ENCODE data around the gene RETREG1. TPM values are rescaled to one million over a fixed set of nuclear protein-coding genes. Genes with fewer than 3 reads are reported as not detected.
"Not testable (repeated sequence)": the region's sequence is repeated elsewhere in the genome, so short reads cannot be mapped to it uniquely, and the experiment has no call there.

The RETREG1 gene
- total RNA-seq, 1 experiment from 2014 or later: 3.4 TPM

DNA sequence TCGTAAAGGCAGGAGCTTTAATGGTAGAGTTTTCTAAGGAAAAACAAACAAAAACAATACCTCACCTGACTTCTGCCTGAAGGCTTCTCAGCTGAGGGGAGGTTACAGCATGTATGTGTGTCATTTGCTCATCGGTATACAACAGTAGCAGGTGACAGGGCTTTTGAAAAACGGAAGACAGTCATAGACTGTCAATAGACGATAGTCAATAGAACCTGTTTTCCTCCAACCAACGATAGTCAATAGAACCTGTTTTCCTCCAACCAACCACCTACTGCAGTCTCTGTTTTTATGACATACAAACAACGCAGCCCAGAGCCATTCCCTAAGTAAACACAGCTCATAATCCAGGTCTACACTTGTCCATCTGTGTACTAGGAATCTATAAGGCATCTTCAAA is 74.6 kb downstream of the RETREG1 start:
- H3K9me3 Mint-ChIP-seq: no peaks in the 10 kb centered on the region
- TF ChIP-seq, protein P1, sequence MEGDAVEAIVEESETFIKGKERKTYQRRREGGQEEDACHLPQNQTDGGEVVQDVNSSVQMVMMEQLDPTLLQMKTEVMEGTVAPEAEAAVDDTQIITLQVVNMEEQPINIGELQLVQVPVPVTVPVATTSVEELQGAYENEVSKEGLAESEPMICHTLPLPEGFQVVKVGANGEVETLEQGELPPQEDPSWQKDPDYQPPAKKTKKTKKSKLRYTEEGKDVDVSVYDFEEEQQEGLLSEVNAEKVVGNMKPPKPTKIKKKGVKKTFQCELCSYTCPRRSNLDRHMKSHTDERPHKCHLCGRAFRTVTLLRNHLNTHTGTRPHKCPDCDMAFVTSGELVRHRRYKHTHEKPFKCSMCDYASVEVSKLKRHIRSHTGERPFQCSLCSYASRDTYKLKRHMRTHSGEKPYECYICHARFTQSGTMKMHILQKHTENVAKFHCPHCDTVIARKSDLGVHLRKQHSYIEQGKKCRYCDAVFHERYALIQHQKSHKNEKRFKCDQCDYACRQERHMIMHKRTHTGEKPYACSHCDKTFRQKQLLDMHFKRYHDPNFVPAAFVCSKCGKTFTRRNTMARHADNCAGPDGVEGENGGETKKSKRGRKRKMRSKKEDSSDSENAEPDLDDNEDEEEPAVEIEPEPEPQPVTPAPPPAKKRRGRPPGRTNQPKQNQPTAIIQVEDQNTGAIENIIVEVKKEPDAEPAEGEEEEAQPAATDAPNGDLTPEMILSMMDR (conservative IDR thresholded peaks at IDR 0.05): no peak
- Histone ChIP-seq H3K56ac (ENCODE audit: insufficient read length, low read depth, low read length) (no peak overlapping the region), H3K79me2 (ENCODE audit: insufficient read depth, low read length) (no peaks in the 10 kb centered on the region), H2BK120ac (ENCODE audit: low read depth, low read length, poor library complexity, severe bottlenecking) (no peak overlapping the region), H3K27me3 (ENCODE audit: insufficient read depth, low read length) (no peaks in the 10 kb centered on the region), H3K4ac (ENCODE audit: low read depth, low read length) (no peak overlapping the region), H4K20me1 (ENCODE audit: control insufficient read depth, insufficient read depth, insufficient read length) (no peaks in the 10 kb centered on the region), H3K9ac (ENCODE audit: extremely low read depth, insufficient read length, low read length) (no peak overlapping the region), H2BK12ac (ENCODE audit: insufficient read length, low read depth, low read length) (no peak overlapping the region), H2BK5ac (ENCODE audit: insufficient read length, low read length) (no peak overlapping the region), H3K9me3 (ENCODE audit: control insufficient read depth, low read depth, low read length) (no peaks in the 10 kb centered on the region), H2AK5ac (ENCODE audit: insufficient read length, low read length) (no peak overlapping the region), H4K8ac (replicated peaks; ENCODE audit: insufficient read length, low read depth, low read length) (no peak overlapping the region), H2BK20ac (ENCODE audit: low read depth, low read length, poor library complexity, severe bottlenecking) (no peak overlapping the region), H3K23ac (ENCODE audit: insufficient read length, low read depth, low read length) (no peak overlapping the region), H3K4me2 (ENCODE audit: insufficient read depth, insufficient read length, low read length) (no peak overlapping the region), H4K91ac (ENCODE audit: insufficient read length, low read depth, low read length) (no peak overlapping the region), H2BK15ac (ENCODE audit: low read depth, low read length) (no peak overlapping the region), H3T11ph (ENCODE audit: low read length) (no peak overlapping the region), H3K27ac (ENCODE audit: insufficient read length, low read depth, low read length) (no peak overlapping the region), H3K14ac (ENCODE audit: insufficient read depth, low read length) (no peak overlapping the region), H3K4me1 (ENCODE audit: insufficient read depth, low read length) (no peaks in the 10 kb centered on the region), H2AFZ (ENCODE audit: low read length) (no peak overlapping the region), H3K79me1 (ENCODE audit: insufficient read depth, low read depth, low read length, poor library complexity, severe bottlenecking) (no peaks in the 10 kb centered on the region), H3K18ac (ENCODE audit: insufficient read length, low read depth, low read length) (no peak overlapping the region), H4K5ac (ENCODE audit: insufficient read length, low read depth, low read length) (no peak overlapping the region), H3K23me2 (ENCODE audit: insufficient read length, low read depth, low read length, poor library complexity, severe bottlenecking) (no peaks in the 10 kb centered on the region)
- no peaks in the 10 kb centered on the region for H3K36me3 Mint-ChIP-seq (ENCODE audit: insufficient read depth in 1 of 3, low read depth in 3 of 3)
- H3K27ac Mint-ChIP-seq: no peak overlapping the region
- peaks cover 4% of the 10 kb centered on the region; the same call in 1 of the 2 replicates for H3K27me3 Mint-ChIP-seq (ENCODE audit: low read depth)
- peaks cover 10 to 12% of the 10 kb centered on the region in 2 experiments for H3K4me1 Mint-ChIP-seq
- H3K4me3 Mint-ChIP-seq: no peak overlapping the region
- DNase-seq: no peak
- no CpG with 5 or more reads among the region's 6 CpGs for WGBS (ENCODE audit: extremely low coverage, insufficient read length, low lambda C conversion rate)

DNA sequence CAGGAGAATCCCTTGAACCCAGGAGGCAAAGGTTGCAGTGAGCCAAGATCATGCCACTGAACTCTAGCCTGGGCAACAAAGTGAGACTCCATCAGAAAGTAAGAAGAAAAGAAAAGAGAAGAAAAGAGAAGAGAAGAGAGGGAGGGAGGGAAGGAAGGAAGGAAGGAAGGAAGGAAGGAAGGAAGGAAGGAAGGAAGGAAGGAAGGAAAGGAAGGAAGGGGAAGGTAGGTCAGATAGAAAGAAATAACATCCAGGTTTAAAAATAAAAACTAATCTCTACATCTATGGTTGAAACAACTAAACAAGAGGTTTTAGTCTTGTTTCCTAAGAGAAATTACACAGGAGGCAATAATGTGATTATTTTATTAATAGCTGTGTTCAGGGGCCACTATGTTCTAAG is 75.2 kb downstream of the RETREG1 start:
- H4K20me1 ChIP-seq (ENCODE audit: control insufficient read depth, insufficient read depth, insufficient read length); H3K9ac ChIP-seq (ENCODE audit: extremely low read depth, insufficient read length, low read length); H3K79me1 ChIP-seq (ENCODE audit: insufficient read depth, low read depth, low read length, poor library complexity, severe bottlenecking); H4K91ac ChIP-seq (ENCODE audit: insufficient read length, low read depth, low read length); H2BK120ac ChIP-seq (ENCODE audit: low read depth, low read length, poor library complexity, severe bottlenecking); H2BK5ac ChIP-seq (ENCODE audit: insufficient read length, low read length); H3K9me3 Mint-ChIP-seq; H3K4ac ChIP-seq (ENCODE audit: low read depth, low read length); H3K79me2 ChIP-seq (ENCODE audit: insufficient read depth, low read length); H3K23ac ChIP-seq (ENCODE audit: insufficient read length, low read depth, low read length); H2BK12ac ChIP-seq (ENCODE audit: insufficient read length, low read depth, low read length); H4K8ac ChIP-seq (replicated peaks; ENCODE audit: insufficient read length, low read depth, low read length); H3K4me1 ChIP-seq (ENCODE audit: insufficient read depth, low read length); H2BK15ac ChIP-seq (ENCODE audit: low read depth, low read length); H3K27me3 Mint-ChIP-seq (ENCODE audit: low read depth); H3K14ac ChIP-seq (ENCODE audit: insufficient read depth, low read length); H3K4me3 Mint-ChIP-seq; H3T11ph ChIP-seq (ENCODE audit: low read length); DNase-seq; H2AK5ac ChIP-seq (ENCODE audit: insufficient read length, low read length); H2AFZ ChIP-seq (ENCODE audit: low read length); H3K9me3 ChIP-seq (ENCODE audit: control insufficient read depth, low read depth, low read length); H4K5ac ChIP-seq (ENCODE audit: insufficient read length, low read depth, low read length); H3K36me3 Mint-ChIP-seq (ENCODE audit: insufficient read depth in 1 of 3, low read depth in 3 of 3); H2BK20ac ChIP-seq (ENCODE audit: low read depth, low read length, poor library complexity, severe bottlenecking); H3K4me2 ChIP-seq (ENCODE audit: insufficient read depth, insufficient read length, low read length); H3K27ac ChIP-seq (ENCODE audit: insufficient read length, low read depth, low read length); H3K56ac ChIP-seq (ENCODE audit: insufficient read length, low read depth, low read length); H3K18ac ChIP-seq (ENCODE audit: insufficient read length, low read depth, low read length); H3K23me2 ChIP-seq (ENCODE audit: insufficient read length, low read depth, low read length, poor library complexity, severe bottlenecking); H3K4me1 Mint-ChIP-seq; H3K27me3 ChIP-seq (ENCODE audit: insufficient read depth, low read length): not testable (repeated sequence)
- 0 out of 7 replicates have a peak overlapping the region, but pooled peaks of 1 of the 3 experiments have one; percentile 36 for H3K27ac Mint-ChIP-seq
